GM19463 (cell line): ENCODE measurements around the gene BLTP1.

ENCODE experiments used
- ATAC-seq: cut with Tn5 transposase; IDR thresholded peaks from one replicate; pipeline ENCODE4 v1.9.1; 2021; ENCODE audit warnings: mild to moderate bottlenecking, moderate library complexity; ENCODE audit not compliant: unreplicated experiment

Gene BLTP1

DNA sequence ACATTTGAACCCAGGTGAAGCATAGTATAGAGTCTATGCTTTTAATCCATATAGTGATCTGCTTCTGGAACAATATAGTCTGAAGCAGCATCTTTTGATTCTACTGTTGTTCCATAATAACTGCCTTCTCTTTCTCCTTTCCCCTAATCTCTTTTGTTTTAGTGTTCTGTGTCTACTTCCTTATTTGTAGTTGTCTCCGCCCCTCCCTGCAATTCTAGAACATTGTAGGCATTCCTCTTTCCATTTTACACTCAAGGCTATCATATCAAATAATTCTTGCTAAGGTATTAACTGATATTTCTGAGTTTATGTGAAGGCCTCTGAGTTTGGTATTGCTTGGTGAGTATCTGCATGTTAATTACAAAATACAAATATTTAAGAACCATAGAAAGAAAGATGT lies 11.6 kb downstream of the BLTP1 start:
- ATAC-seq: no peak

- no peak for ATAC-seq
Observed at GRCh38 chr4:122167369-122167768, 15.2 kb downstream of the BLTP1 start.

DNA sequence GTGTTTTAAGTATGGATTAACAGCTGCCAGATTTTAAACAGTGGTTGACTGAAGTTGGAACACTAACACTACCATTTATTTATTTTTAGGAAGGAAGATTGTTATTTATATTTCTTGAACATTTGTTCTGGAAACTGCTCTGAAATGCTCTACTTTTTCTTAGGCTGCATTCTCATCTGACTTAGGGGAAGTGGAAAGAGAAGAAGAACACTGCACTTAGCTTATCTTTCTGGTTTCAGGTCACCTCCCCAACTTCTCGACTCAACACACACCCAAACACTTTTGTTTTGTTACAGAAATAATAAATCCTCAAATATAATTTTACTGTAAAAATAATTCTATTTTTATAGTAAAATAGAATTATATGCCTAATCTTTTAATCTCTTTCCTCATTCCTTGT lies 18.6 kb downstream of the BLTP1 start:
- no peak for ATAC-seq

- ATAC-seq: no peak
Observed at GRCh38 chr4:122171323-122171722, 19.2 kb downstream of the BLTP1 start.

DNA sequence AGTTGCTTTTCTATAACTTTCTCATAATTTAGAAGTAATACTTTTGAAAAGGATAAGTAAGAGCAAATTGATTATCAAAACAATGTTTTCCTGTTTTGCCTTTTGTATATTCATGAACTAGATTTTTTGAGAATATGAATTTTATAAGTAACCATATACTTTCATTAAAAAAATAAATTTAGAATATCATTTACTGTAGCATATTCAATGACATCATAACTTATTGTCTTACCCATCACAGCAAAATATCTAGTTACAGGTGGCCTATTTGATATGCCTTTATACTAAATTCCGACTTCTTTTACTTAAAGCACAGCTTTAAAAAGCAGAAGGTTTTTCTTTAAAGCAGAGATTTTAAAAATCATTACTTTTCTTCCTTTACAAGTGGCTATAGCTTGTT lies 20.1 kb downstream of the BLTP1 start:
- ATAC-seq: no peak

DNA sequence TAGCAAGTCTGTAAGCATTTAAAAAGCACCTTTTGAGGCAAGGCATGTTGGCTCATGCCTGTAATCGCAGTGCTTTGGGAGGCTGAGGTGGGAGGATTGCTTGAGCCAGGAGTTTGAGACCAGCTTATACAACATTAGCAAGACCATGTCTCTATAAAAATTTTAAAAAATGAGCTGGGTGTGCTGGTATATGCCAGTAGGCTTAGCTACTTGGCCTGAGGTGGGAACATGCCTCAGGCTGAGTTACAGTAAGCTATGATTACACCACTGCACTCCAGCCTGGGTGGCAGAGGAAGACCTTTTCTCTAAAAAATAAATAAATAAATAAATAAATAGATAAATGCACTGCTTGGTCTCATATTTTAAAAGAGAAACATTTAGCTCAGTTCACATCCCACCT lies 26.8 kb downstream of the BLTP1 start:
- no peak for ATAC-seq

GRCh38 chr4:122195718-122196117 lies 43.6 kb downstream of the BLTP1 start:
- ATAC-seq: no peak
